HG02763 (cell line): ENCODE results near the gene ALPK1.

ENCODE experiments used
- ATAC-seq: cut with Tn5 transposase; IDR thresholded peaks from one replicate; pipeline ENCODE4 v1.9.1; 2021; ENCODE audit warnings: mild to moderate bottlenecking, moderate library complexity; ENCODE audit not compliant: unreplicated experiment

Gene ALPK1

DNA sequence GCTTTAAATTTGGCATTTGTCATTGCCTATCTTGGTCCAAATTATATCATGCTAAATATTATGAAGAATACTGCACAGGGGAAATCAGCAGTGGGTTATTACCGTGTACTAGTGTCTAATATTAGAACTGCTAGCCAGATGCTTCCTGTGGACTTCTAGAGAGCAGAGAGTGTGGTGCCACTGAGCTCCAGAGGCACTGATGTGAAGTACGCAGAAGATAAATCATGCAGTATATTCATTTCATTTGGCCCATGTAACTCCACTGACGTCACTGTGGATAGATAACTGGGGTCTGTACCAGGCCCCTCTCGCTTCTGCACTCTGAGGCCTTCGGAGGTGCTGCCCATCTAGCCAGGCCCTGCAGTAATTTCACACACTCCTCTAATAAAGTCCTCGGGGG lies 80.0 kb downstream of the ALPK1 start:
- ATAC-seq: no peak

DNA sequence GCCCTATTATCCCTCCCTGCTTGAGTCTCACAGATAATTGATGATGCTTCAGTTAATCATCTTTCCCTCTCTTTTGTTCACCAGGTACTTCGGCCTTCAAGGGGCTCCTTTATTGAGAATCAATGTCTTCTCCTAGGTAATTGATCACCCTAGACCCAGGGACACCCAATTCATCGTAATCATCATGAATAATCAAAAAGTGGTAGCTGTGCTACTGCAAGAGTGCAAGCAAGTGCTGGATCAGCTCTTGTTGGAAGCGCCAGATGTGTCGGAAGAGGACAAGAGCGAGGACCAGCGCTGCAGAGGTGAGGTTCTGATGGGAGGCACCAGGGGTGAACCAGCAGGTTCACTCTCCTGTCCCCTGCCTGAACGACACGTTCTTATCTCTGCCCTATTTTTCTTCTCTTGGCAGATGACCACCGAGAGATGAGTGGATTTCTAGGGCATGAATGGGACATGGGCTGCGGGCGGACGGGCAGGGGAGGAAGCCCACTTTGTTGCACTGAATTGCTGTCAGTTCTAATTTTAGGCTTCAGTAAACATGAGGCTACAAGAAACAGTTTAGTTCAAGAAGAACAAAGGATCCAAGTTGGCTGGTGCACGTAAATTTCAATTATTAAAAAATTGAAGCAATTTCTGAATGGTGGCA lies 80.5 kb downstream of the ALPK1 start:
- no peak for ATAC-seq

DNA sequence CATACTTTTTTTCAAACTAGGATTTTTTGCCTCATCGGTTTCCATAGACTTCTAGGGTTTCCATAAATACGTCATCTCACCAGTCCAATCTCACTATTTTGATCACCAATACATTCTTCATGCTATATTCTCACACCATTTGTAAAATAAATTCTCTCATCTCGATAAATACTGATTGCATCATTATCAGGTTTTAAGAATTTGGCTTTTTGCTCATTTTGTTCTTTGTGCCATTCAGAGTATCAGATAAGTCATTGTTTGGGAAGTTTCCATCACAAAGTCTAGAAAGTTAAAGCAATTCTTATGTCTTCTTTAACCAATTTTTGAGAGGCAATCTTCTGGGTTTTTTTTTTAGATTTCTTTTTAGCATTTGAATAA lies 81.1 kb downstream of the ALPK1 start:
- ATAC-seq: no peak

DNA sequence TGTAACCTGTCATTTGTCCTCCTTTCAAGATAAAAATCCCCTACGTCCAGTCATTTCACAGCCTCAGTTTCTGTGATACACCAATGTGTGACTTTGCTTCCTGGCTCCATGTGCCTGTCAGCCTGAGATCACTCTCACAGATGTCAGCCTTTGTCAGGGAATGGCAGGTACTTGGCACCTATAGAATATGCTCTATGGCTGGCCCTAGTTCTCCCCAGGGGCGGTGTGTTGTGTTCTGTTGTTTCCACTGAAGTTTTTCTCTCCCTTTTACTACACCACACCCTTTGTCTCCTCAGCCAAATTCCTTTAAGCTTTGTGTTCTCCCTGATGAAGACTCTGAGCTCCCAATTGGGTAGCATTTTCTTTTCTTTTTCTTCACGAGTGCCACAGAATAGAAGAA lies 81.7 kb downstream of the ALPK1 start:
- no peak for ATAC-seq

DNA sequence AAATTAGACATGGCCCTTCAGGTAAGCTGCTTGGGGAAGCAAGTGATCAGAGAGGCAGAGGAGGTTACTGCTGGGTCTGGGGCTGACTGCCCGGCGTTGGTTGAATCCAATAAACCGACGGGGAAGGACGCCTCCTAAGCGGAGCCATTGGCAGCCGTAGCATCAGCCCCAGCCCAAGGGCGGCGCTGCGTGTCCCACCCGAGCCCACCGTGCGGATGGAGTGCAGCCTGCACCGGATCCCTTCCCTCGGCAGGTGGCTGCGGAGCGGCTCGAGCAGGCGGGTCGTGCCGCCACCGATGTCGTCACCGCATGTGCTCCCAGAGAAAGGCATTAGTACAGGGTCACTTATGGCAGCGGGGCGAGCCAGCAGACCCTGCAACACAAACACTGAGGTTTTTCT lies 82.1 kb downstream of the ALPK1 start:
- ATAC-seq: no peak

DNA sequence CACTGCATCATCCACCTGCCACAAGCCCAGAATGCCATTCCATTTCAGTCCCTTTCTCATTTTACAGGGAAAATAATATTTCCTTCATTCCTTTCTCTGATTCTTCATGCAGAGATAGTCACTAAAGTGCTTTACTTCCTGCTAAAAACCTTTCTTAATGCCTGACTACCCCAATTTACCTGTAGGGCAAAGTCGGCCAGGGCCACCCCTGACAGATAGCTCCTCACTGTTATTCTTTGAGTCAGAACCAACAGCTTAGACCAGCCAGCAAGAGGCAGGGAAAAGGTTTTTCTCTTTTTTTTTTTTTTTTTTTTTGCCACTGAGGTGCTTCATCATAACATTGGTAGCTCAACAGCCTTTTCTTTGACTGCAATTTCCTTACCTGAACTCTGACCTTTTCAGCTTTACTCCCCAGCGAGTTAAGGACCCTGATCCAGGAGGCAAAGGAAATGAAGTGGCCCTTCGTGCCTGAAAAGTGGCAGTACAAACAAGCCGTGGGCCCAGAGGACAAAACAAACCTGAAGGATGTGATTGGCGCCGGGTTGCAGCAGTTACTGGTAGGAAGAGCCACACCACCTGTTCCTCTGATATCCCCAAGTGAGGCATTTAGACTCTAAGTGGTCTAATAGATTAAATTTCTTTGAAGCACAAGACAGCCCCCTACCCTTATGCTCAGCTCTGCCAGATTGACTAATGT lies 85.0 kb downstream of the ALPK1 start:
- no peak for ATAC-seq

DNA sequence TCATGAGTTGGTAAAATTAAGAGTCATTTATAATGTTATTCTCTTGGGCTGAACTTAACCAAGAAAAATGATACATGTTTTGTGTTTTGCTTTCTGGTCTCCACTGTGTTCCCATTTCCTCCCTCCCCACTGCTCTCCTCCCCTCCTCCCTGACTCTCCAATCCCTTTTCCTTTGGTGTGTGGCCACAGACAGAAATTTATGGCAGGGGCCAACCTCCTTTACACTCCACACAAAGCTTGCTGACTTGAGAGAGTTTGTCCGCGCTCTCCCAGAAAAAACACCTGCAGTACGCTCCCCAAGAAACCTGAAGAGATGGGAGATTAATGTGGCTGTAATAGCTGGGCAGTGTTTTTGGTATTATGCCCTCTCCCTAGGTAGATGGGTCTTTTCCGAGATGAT lies 88.9 kb downstream of the ALPK1 start:
- no peak for ATAC-seq

DNA sequence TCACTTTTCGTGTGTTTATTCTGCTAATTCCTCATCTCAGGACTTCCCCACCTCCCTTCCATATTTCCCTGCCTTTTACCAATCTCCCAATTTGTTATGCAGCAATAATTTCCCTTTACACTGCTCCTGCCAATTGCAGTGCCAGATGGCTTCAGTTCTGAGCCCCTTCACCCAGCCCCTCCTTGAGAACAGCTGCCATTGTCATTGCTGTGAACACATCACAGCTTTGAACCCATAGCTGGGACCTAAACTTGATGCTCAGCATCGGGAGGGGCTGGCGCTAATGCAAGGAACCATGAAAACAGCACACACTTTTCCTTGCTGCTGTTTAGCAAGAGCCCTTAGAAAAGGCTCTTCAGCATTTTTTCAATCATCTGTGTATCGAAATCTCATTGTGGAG lies 104.9 kb downstream of the ALPK1 start:
- no peak for ATAC-seq

DNA sequence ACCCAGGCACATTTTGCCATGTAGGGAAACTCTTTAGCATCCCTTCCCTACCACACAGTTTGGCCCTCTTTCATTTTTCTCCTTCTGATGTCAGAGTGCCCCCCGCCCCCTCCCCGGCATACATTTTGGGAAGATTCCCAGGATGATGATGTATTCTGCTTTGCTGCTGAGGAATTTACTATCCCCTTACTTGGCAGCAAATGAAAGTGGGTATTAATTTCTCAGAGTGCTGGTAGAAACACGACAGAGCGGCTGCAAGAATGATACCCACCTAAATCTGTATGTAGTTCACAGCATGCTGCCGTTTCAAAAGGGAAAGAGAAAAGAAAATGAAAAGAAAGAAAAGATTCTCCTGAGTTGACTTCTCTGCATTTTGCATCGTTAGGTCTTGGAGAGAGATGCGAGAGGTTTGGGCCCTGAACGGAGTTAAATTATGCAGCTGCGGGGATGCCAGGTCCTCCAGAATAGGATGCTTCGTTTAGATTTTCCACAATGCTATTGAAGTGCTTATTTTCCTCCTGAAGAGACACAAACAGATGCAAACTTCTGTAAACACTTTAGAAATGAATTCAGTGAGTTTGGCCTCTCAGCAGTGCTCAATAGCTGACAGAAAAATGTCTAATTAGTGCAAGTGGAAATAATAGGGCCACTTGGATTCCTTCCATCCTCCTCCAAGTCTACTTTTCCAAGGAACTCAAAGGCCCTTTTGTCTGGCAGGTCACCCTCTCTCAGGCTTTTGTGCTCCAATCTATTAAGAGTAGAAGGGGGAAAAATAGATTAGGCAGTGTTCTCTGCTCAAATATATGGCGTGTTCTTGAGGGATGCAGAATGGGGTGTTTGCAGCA lies 106.2 kb downstream of the ALPK1 start:
- no peak for ATAC-seq

DNA sequence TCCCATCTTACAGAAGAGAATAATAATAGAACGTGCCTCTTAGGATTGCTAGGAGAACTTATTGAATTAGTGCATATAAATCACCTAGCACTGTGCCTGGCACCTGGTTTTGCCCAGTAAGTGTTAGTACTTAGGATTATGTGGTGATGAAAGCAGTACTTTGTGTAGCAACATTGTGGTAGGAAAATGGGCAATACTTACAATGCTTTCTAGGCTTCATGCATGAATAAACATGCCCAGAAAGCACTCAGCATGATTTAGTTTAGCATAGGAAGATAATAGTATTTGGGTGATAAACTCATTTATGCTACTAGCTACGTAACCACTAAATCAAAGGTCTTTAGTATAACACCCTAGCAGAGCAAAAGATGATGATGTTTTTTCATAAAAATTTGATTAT lies 113.2 kb downstream of the ALPK1 start:
- no peak for ATAC-seq

DNA sequence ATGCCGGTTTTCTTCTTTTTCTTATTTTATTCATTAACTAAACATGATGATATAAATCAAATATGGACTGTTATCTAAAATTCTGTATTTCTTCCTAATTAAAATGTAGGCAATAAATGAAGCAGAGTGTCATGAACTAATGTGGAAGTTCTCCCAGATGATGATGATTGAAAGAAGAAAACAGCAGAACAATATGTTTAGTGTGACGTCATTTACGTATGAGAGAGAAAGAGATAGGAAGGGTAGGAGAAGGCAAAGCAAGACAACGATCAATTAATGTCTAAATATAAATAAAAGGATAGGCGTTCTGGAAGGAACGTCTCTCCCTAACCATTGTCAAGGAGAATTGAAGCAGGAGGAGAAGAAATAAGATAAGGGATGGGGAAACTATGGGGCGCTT lies 113.6 kb downstream of the ALPK1 start:
- ATAC-seq: no peak

DNA sequence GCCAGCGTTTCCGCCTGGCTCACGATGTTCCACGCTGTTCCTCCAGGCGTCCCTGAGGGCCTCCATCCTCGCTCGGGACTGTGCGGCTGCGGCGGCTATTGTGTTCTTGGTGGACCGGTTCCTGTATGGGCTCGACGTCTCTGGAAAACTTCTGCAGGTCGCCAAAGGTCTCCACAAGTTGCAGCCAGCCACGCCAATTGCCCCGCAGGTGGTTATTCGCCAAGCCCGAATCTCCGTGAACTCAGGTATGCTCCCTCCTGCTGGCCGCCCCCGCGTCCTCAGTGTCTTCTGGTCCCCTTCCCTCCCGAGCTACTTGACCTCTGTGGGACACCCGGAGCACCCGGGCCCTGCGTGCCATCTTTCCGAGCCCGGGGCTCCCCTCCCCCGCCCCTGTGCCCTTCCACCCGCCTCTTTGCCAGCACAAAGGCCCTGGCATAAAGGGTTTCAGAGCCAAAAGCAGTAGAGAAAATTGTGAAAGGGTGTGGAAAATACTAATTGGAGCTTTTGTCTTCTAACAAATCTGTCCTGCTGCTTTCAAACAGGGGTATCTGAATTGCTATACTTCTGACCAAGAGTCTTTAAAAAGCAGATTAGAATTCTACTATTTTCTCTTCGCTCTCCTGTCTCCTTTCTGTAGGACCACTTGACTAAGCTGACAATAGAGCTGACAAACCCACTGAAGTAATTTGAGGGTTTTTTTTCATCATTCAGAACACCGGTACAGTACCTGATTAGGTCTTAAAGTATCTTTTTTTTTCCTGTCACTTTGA lies 114.8 kb downstream of the ALPK1 start:
- no peak for ATAC-seq

DNA sequence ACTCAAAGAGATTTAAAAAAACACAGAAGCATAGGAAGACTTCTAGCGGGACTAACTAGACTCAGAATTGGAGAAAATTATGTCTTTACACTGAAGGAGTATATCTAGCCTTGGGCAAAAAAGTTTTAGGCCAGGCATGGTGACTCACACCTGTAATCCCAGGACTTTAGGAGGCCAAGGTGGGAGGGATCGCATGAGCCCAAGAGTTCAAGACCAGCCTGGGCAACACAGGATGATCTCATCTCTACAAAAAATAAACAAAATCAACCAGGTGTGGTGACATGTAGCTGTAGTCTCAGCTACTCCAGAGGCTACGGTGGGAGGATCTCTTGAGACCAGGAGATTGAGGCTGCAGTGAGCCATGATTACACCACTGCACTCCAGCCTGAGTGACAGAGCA lies 119.3 kb downstream of the ALPK1 start:
- no peak for ATAC-seq

DNA sequence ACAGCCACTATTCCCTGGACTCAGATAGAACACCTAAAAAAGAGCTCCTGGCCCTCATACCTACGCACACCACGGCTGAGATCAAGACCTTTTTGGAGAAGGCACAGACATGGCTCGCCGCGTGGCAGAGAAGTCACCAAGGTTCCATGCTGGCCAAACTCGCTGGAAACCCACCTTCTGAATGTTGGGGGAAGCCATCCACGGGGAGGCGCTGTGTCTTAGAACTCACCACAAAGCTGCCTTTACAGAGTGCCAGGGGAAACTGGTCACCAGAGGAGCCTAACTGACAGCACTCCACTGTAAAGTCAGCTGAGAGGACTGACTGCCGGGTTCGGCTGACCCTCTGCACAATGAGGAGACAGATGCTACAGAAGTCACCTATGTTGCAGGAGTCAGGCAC lies 120.9 kb downstream of the ALPK1 start:
- no peak for ATAC-seq

DNA sequence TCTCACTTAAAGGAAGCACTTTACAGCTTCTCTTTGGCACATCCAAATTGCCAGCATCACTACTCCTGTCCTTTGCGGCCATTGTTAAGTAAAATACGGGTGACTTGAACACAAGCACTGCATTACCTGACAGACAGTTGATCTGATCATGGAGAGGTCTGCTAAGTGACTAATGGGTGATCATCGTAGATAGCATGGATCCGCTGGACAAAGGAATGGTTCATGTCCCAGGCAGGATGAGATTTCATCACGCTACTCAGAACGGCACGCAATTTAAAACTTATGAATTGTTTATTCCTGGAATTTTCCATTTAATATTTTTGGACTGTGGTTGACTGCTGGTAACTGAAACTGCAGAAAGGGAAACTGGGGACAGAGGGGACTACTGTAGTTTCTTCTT lies 124.7 kb downstream of the ALPK1 start:
- no peak for ATAC-seq

DNA sequence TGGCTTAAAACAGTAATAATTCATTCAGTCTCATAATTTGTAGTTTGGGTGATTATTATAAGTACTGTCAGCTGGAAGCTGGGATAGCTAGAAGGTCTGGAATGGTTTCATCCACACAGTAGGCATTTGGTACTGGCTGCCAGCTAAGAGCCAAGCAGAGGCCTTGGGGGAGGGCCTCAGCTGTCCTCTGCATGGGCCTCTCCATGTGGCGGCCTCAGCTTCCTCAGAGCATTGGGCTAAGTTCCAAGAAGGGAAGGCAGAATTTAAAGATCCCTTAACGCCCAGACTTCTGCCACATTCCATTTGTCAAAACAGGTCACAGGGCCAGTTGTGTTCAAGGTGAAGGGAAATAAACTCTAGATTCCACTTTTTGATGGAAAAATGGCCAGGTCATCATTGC lies 125.5 kb downstream of the ALPK1 start:
- ATAC-seq: no peak

DNA sequence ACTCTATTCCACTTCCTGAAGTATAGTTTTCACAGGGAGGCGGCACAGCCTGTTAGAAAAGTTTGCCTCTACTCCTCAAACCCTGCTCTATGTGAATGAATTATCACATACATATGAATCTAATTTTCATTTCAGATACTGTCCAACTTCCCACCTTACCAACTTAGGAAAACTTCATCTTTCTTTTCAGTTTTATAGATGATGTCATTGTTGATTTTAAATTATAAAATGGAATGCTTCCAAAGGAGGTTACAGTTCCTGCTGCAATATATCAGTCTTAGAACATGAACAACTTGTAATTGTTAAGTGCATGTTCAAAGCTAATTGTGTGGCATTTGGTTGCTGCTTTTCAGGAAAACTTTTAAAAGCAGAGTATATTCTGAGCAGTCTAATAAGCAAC lies 126.4 kb downstream of the ALPK1 start:
- no peak for ATAC-seq

DNA sequence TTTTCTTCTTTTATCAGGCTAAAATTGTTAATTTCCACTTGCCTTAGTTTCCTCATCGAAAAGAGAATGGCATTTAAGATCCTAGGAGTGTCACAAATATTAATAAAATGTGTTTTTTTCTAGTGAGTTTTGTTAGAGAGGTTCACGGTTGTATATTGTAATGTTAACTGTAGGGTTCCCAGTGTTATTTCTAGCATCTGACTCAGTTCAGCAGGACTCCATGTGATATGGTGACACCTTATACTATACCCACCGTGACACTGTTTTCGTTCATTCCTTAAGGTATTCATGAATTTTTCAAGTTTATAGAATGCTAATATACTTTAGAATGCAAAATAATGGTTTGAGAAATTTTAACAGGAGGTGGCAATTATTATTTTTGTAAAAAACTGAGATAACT lies 128.7 kb downstream of the ALPK1 start:
- no peak for ATAC-seq

DNA sequence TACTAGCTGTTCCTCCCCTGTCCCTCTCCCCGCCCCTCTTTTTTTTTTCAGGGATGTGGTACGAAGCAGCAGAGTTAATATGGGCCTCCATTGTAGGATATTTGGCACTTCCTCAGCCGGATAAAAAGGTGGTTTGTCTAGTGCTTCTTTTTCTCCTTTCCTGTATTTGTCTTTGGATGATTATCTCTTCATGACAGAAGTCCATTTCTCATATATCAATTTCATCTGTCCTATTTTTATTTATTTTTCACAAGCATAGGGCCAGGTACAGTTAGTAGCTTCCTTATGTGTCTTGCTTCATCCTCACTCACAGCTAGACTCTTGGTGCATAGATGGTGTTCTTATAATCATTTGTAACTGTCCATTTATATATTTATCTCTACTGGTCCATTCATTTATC lies 129.2 kb downstream of the ALPK1 start:
- ATAC-seq: no peak

DNA sequence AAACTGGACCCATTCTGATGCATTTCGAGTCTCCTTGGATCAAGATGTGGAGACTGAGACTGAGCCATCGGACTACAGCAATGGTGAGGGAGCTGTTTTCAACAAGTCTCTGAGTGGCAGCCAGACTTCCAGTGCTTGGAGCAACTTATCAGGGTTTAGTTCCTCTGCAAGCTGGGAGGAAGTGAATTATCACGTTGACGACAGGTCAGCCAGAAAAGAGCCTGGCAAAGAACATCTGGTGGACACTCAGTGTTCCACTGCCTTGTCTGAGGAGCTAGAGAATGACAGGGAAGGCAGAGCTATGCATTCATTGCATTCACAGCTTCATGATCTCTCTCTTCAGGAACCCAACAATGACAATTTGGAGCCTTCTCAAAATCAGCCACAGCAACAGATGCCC lies 134.0 kb downstream of the ALPK1 start:
- ATAC-seq: no peak

DNA sequence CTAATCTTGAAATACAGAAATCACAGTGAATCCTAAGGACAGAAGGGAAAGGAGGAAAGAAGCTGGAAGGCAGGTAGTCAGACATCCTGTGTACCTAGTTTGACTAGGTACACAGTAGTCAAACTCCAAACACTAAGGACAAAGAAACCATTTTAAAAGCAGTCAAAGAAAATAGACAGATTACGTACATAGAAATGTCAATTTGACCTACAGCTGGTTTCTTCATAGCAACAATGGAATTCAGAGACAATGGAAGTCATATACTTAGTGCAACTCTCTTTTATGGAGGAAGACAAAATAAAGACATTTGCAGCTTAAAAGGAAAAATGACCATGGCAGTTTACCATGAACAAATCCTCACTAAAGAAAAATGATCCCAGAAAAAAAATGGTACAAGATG lies 139.8 kb downstream of the ALPK1 start:
- no peak for ATAC-seq
